PC-3 (cell line): ENCODE data around the gene TP53RK. TPM values are rescaled to one million over a fixed set of nuclear protein-coding genes. Genes with fewer than 3 reads are reported as not detected.
"Not testable (repeated sequence)": the region's sequence is repeated elsewhere in the genome, so short reads cannot be mapped to it uniquely, and the experiment has no call there.

Source experiments
- ATAC-seq: fragments of 200-7000 bp; cut with Tn5 transposase; 2 replicates; pipeline ENCODE4 v1.9.1; 2020; ENCODE audit warnings: mild to moderate bottlenecking, moderate library complexity
- BruUV-seq: library from RNA; stranded (reverse); fragments of 400-500 nt; replicated peaks from 2 replicates; lab custom pipeline; 2021; lab: Mats Ljungman, UMichigan
- CTCF ChIA-PET: fragments of 300-600 bp; sonication (Branson Sonifier 250); formaldehyde crosslinking; loops from one replicate; lab custom pipeline; 2022; ENCODE audit warnings: antibody characterized with exemption; lab: Charles Lee
- POLR2A ChIA-PET: fragments of 300-600 bp; sonication (Branson Sonifier 250); formaldehyde crosslinking; loops from one replicate; lab custom pipeline; 2022; ENCODE audit warnings: antibody characterized with exemption; ENCODE audit not compliant: unreplicated experiment; lab: Charles Lee
- DNase-seq: peaks from one replicate; pipeline ENCODE4 v3.0.0-alpha.2; 2015
- H2AFZ ChIP-seq: fragments of 300-600 bp; sonication (generic); 2 replicates; pipeline ENCODE4 v1.6.0; 2016; ENCODE audit warnings: antibody characterized with exemption, low read length
- H3F3A ChIP-seq: fragments of 300-600 bp; sonication (generic); one replicate; pipeline ENCODE4 v1.6.0; 2017; ENCODE audit warnings: antibody characterized with exemption, low read length, control low read depth, mild to moderate bottlenecking; ENCODE audit not compliant: unreplicated experiment
- H3K27ac ChIP-seq: fragments of 300-600 bp; sonication (generic); 2 replicates; pipeline ENCODE4 v1.5.1; 2016; ENCODE audit warnings: mild to moderate bottlenecking, low read length
- H3K27me3 ChIP-seq: fragments of 300-600 bp; sonication (generic); 2 replicates; pipeline ENCODE4 v1.6.1; 2016; ENCODE audit warnings: low read length, mixed read lengths
- H3K36me3 ChIP-seq: fragments of 300-600 bp; sonication (generic); 2 replicates; pipeline ENCODE4 v1.6.1; 2016; ENCODE audit warnings: low read depth, mixed run types, low read length, mixed read lengths
- H3K4me1 ChIP-seq: fragments of 300-600 bp; sonication (generic); 2 replicates; pipeline ENCODE4 v1.5.1; 2016; ENCODE audit warnings: low read length; ENCODE audit not compliant: insufficient read depth
- H3K4me2 ChIP-seq: fragments of 300-600 bp; sonication (generic); 2 replicates; pipeline ENCODE4 v1.6.0; 2016; ENCODE audit warnings: low read length
- H3K4me3 ChIP-seq: fragments of 300-600 bp; sonication (generic); 2 replicates; pipeline ENCODE4 v1.5.1; 2016; ENCODE audit warnings: mild to moderate bottlenecking, low read length, mixed read lengths
- H3K79me2 ChIP-seq: fragments of 300-600 bp; sonication (generic); 2 replicates; pipeline ENCODE4 v1.6.1; 2017; ENCODE audit warnings: low read length, mixed read lengths
- H3K9ac ChIP-seq: fragments of 300-600 bp; sonication (generic); 2 replicates; pipeline ENCODE4 v1.6.0; 2016; ENCODE audit warnings: mild to moderate bottlenecking, low read length
- H3K9me2 ChIP-seq: fragments of 300-600 bp; sonication (generic); replicated peaks from 2 replicates; pipeline ENCODE4 v1.6.1; 2016; ENCODE audit warnings: mixed run types, low read length, mixed read lengths
- H3K9me3 ChIP-seq: fragments of 300-600 bp; sonication (generic); 2 replicates; pipeline ENCODE4 v1.6.1; 2016; ENCODE audit warnings: low read length, mixed read lengths
- H4K20me1 ChIP-seq: fragments of 300-600 bp; sonication (generic); 2 replicates; pipeline ENCODE4 v1.6.1; 2016; ENCODE audit warnings: low read length, mixed read lengths
- CTCF ChIP-seq: fragments of 300-600 bp; sonication (generic); conservative IDR thresholded peaks from 2 replicates; pipeline ENCODE4 v1.5.1; 2017; ENCODE audit warnings: antibody characterized with exemption, low read depth, mild to moderate bottlenecking, low read length
- EZH2 ChIP-seq: fragments of 300-600 bp; sonication (generic); IDR thresholded peaks from one replicate; pipeline ENCODE4 v1.6.1; 2017; ENCODE audit warnings: antibody characterized with exemption, mild to moderate bottlenecking, low read length; ENCODE audit not compliant: unreplicated experiment
- EZH2phosphoT487 ChIP-seq: fragments of 300-600 bp; sonication (generic); IDR thresholded peaks from 2 replicates; pipeline ENCODE4 v1.6.1; 2018; ENCODE audit warnings: mild to moderate bottlenecking, antibody characterized with exemption, low read length, borderline replicate concordance
- intact Hi-C: fragments of 100-400 bp; cut with micrococcal nuclease; formaldehyde crosslinking; loops from 2 replicates; pipeline ENCODE4 v1.9.0; 2023
- total RNA-seq: library from RNA; depleted of rRNA; stranded (reverse); fragments of >200 nt; gene quantifications from 2 replicates; pipeline ENCODE4 v1.2.3, GENCODE V29; 2014

The TP53RK gene
- total RNA-seq, 1 experiment from 2014 or later: 41.4 TPM

GRCh38 chr20:46677608-46678007 lies 11.6 kb downstream of the TP53RK start:
- Histone ChIP-seq H3K9ac (no peak overlapping the region), H3F3A (no peaks in the 10 kb centered on the region), H3K27me3 (no peaks in the 10 kb centered on the region), H3K4me1 (no peaks in the 10 kb centered on the region), H3K27ac (no peak overlapping the region), H3K4me2 (no peak overlapping the region), H3K79me2 (no peaks in the 10 kb centered on the region), H3K9me2 (no peaks in the 10 kb centered on the region), H3K4me3 (no peak overlapping the region), H4K20me1 (no peaks in the 10 kb centered on the region), H2AFZ (no peak overlapping the region), H3K9me3 (0 out of 2 replicates have a peak, but pooled peaks cover 5% of the 10 kb centered on the region), H3K36me3 (no peaks in the 10 kb centered on the region)
- DNase-seq: no peak
- TF ChIP-seq EZH2: no peak
- TF ChIP-seq EZH2phosphoT487: no peak
- TF ChIP-seq CTCF: no peak
- ATAC-seq: no peak
- intact Hi-C loops: no loop called here
- ChIA-PET CTCF (interaction anchor here (1.3 kb wide), 1 partner anchor 8 kb away, joined by 3 read pairs; no protein-coding TSS in a partner anchor), POLR2A (no interaction called here)
- BruUV-seq: no TSS peak

- H3K27me3 ChIP-seq, H3K27ac ChIP-seq, POLR2A ChIA-PET, H3K9me2 ChIP-seq, H3K4me1 ChIP-seq, H3K36me3 ChIP-seq, H3K79me2 ChIP-seq, H3K9ac ChIP-seq, H3K4me3 ChIP-seq, H3K9me3 ChIP-seq, DNase-seq, BruUV-seq, intact Hi-C loops, H3F3A ChIP-seq, H2AFZ ChIP-seq, H4K20me1 ChIP-seq, H3K4me2 ChIP-seq, ATAC-seq: not testable (repeated sequence)
- CTCF ChIA-PET: interaction anchor here (0.6 to 1.3 kb wide), 2 partner anchors 9 to 123 kb away, joined by 3 read pairs; no protein-coding TSS in a partner anchor
Measured at GRCh38 chr20:46676649-46677316, 12.5 kb downstream of the TP53RK start.

GRCh38 chr20:46674253-46675083 lies 14.8 kb downstream of the TP53RK start:
- BruUV-seq: no TSS peak
- Histone ChIP-seq H3K9me3 (peaks cover 12% of the 10 kb centered on the region), H3K36me3 (no peaks in the 10 kb centered on the region), H3K79me2 (no peaks in the 10 kb centered on the region), H4K20me1 (no peaks in the 10 kb centered on the region), H3K9me2 (no peaks in the 10 kb centered on the region), H3K27me3 (no peaks in the 10 kb centered on the region), H3K9ac (no peak overlapping the region), H2AFZ (no peak overlapping the region), H3K4me3 (no peak overlapping the region), H3K4me1 (no peaks in the 10 kb centered on the region), H3F3A (no peaks in the 10 kb centered on the region), H3K4me2 (no peak overlapping the region), H3K27ac (no peak overlapping the region)
- DNase-seq (no peak), ATAC-seq (no peak)
- POLR2A ChIA-PET: no interaction called here
- TF ChIP-seq EZH2: no peak
- no peak for TF ChIP-seq EZH2phosphoT487
- TF ChIP-seq CTCF: no peak
- intact Hi-C loops: no loop called here
- CTCF ChIA-PET: no interaction called here
